Thyroid gland (tissue), 4 donors: Measurements from ENCODE around the gene PUM2.

Experiments
- POLR2A ChIP-seq, 2 donors: fragments of 450-650 bp; IDR thresholded peaks; one replicate each; pipeline ENCODE4 v1.6.1; 2017; ENCODE audit warnings: antibody characterized with exemption in 2 of 2, mild to moderate bottlenecking in 2 of 2, moderate library complexity in 1 of 2
- TF ChIP-seq, protein P1 (sequence below), 6 experiments: fragments of 200-600 bp in 3 of 6; fragments of 450-650 bp in 3 of 6; sonication (generic) in 3 of 6; IDR thresholded peaks; one replicate each; pipeline ENCODE4 v1.5.1; 2016 to 2019; ENCODE audit warnings: antibody characterized with exemption in 6 of 6, mild to moderate bottlenecking in 2 of 6, inconsistent platforms in 1 of 6, moderate library complexity in 1 of 6

- TF ChIP-seq, protein P1, sequence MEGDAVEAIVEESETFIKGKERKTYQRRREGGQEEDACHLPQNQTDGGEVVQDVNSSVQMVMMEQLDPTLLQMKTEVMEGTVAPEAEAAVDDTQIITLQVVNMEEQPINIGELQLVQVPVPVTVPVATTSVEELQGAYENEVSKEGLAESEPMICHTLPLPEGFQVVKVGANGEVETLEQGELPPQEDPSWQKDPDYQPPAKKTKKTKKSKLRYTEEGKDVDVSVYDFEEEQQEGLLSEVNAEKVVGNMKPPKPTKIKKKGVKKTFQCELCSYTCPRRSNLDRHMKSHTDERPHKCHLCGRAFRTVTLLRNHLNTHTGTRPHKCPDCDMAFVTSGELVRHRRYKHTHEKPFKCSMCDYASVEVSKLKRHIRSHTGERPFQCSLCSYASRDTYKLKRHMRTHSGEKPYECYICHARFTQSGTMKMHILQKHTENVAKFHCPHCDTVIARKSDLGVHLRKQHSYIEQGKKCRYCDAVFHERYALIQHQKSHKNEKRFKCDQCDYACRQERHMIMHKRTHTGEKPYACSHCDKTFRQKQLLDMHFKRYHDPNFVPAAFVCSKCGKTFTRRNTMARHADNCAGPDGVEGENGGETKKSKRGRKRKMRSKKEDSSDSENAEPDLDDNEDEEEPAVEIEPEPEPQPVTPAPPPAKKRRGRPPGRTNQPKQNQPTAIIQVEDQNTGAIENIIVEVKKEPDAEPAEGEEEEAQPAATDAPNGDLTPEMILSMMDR (IDR thresholded peaks at IDR 0.05): no peak
- TF ChIP-seq POLR2A (IDR thresholded peaks at IDR 0.05): no peak
Measured at GRCh38 chr2:20249170-20249569, 101.5 kb downstream of the PUM2 start.
